Esophagus muscularis mucosa (tissue), 4 donors: ENCODE data around the gene ARHGDIA. TPM values are rescaled to one million over a fixed set of nuclear protein-coding genes. Genes with fewer than 3 reads are reported as not detected.

Source experiments
- DNase-seq: peaks from one replicate; pipeline ENCODE4 v3.0.0-alpha.2; 2017; ENCODE audit errors: extremely low spot score
- H3K27ac ChIP-seq, 4 donors: fragments of 200-600 bp; sonication (generic); replicated peaks in 1 of 4; 1 replicate in 3 of 4; 2 replicates in 1 of 4; pipeline ENCODE4 v1.5.1; 2016 to 2019; ENCODE audit warnings: mild to moderate bottlenecking in 1 of 4
- H3K27me3 ChIP-seq, 4 donors: fragments of 200-600 bp; sonication (generic); one replicate each; pipeline versions ENCODE4 v1.5.1 to v1.6.0; 2016 to 2019
- H3K36me3 ChIP-seq, 4 donors: fragments of 200-600 bp; sonication (generic); one replicate each; pipeline ENCODE4 v1.5.1; 2016 to 2019
- H3K4me1 ChIP-seq, 4 donors: fragments of 200-600 bp; sonication (generic); one replicate each; pipeline ENCODE4 v1.5.1; 2016 to 2019
- H3K4me3 ChIP-seq, 4 donors: fragments of 200-600 bp; sonication (generic); 1 replicate in 2 of 4; 2 replicates in 2 of 4; pipeline ENCODE4 v1.5.1; 2016 to 2019; ENCODE audit warnings: mild to moderate bottlenecking in 4 of 4, moderate library complexity in 1 of 4
- H3K9me3 ChIP-seq, 4 donors: fragments of 200-600 bp; sonication (generic); 1 replicate in 3 of 4; 2 replicates in 1 of 4; pipeline ENCODE4 v1.5.1; 2016 to 2019
- EP300 ChIP-seq: sonication (generic); formaldehyde crosslinking; IDR thresholded peaks from one replicate; pipeline ENCODE4 v1.6.1; 2017; ENCODE audit warnings: antibody characterized with exemption
- POLR2A ChIP-seq: fragments of 450-650 bp; IDR thresholded peaks from one replicate; pipeline ENCODE4 v1.6.1; 2017; ENCODE audit warnings: antibody characterized with exemption, moderate library complexity, mild to moderate bottlenecking, low read depth
- POLR2AphosphoS5 ChIP-seq, 2 donors: sonication (generic); formaldehyde crosslinking; IDR thresholded peaks; one replicate each; pipeline ENCODE4 v1.6.1; 2017; ENCODE audit warnings: antibody characterized with exemption in 2 of 2
- WGBS: methylation state at CpG from one replicate; pipeline ENCODE4 v1.1.5; 2018; 5-methylcytosine and 5-hydroxymethylcytosine counted together
- intact Hi-C: fragments of 100-400 bp; cut with DNase I; formaldehyde crosslinking; loops from one replicate; pipeline ENCODE4 v1.15.1; 2023
- total RNA-seq, 4 donors: library from RNA; depleted of rRNA; stranded (reverse); fragments of >200 nt; gene quantifications; one replicate each; pipeline versions ENCODE4 v1.1.0 to v1.2.1, GENCODE V29; 2016
- TF ChIP-seq, protein P1 (sequence below), 3 experiments: fragments of 200-600 bp in 2 of 3; fragments of 450-650 bp in 1 of 3; sonication (generic) in 2 of 3; IDR thresholded peaks; one replicate each; pipeline ENCODE4 v1.5.1; 2017 to 2019; ENCODE audit warnings: antibody characterized with exemption in 3 of 3, mild to moderate bottlenecking in 2 of 3, moderate library complexity in 1 of 3

The ARHGDIA gene
- total RNA-seq, 4 donors from 2014 or later: 115 to 229 (median 202) TPM

DNA sequence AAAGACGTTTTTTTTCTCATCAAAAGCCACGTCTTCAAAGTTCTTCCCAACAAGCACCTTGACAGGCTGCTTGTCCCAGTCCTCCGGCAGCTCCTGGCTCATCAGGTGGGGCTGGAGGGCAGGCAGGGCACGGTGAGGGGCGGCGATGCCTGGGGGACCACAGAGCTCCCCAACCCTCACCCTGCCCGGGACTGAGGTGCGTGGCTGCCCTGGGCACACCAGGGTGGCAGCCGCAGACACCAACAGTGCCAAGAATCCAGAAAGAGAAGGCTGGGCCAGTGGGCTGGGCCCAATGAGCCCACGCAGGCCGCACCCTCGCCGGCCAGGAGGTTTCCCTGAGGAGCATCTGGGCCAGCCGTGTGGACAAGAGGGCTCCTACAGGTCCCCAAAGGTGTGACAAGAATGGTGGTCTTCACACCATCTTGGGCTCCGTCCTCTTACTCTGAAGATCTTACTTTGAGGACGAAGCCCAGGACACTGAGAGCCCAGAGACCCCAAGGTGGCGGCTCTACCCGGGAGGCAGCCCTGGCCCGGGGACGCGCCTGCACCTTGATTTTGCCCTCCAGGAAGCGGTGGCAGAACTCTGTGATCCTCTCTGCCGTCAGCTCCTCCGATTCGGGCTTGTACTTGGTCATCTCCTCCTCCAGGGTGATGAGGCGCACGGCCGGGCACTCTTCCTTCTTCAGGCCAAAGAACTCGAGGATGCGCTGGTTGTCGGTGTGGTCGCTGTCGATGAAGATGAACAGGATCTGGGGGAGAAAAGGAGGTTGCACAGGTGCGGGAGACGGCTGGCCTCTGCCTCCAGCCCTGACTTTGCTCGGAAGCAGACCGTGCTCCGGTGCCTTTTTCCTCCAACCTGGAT lies 25.0 kb downstream of the ARHGDIA start:
- Histone ChIP-seq H3K36me3 (peaks cover 53 to 90% (median 84%) of the 10 kb centered on the region in 4 donors), H3K9me3 (no peaks in the 10 kb centered on the region), H3K27ac (no peak overlapping the region), H3K4me3 (no peak overlapping the region), H3K27me3 (no peaks in the 10 kb centered on the region), H3K4me1 (peaks cover 0 to 5% (median 2%) of the 10 kb centered on the region in 4 donors)
- WGBS: 90% methylated on average over 21 of the region's 38 CpGs
- no peak for DNase-seq
- intact Hi-C loops: no loop called here
- TF ChIP-seq EP300 (no peak), POLR2A (no peak), POLR2AphosphoS5 (IDR thresholded peaks at IDR 0.05) (peak in 1 of 2 donors; percentile 4)
- TF ChIP-seq, protein P1, sequence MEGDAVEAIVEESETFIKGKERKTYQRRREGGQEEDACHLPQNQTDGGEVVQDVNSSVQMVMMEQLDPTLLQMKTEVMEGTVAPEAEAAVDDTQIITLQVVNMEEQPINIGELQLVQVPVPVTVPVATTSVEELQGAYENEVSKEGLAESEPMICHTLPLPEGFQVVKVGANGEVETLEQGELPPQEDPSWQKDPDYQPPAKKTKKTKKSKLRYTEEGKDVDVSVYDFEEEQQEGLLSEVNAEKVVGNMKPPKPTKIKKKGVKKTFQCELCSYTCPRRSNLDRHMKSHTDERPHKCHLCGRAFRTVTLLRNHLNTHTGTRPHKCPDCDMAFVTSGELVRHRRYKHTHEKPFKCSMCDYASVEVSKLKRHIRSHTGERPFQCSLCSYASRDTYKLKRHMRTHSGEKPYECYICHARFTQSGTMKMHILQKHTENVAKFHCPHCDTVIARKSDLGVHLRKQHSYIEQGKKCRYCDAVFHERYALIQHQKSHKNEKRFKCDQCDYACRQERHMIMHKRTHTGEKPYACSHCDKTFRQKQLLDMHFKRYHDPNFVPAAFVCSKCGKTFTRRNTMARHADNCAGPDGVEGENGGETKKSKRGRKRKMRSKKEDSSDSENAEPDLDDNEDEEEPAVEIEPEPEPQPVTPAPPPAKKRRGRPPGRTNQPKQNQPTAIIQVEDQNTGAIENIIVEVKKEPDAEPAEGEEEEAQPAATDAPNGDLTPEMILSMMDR (IDR thresholded peaks at IDR 0.05): no peak

DNA sequence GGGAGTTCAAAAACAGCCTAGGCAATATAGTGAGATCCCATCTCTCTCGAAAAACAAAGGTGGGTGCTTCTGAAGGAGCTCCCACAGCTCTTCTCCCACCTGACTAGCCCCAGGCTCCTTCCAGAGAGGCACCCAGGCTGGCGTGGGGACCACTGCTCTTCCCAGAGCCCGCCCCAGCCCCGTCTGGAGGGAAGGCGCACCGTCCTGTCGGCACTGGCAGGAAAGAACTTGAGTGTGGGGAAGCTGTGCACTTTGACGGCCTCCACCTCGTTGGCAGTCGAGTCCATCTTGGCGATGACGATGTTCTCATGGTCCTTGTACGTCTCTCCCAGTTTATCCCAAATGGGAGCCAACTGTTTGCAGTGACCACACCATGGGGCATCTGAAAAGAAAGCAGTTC lies 25.8 kb downstream of the ARHGDIA start:
- Histone ChIP-seq H3K27ac (no peak overlapping the region), H3K4me3 (no peak overlapping the region), H3K36me3 (peaks cover 53 to 84% (median 77%) of the 10 kb centered on the region in 4 donors), H3K27me3 (no peaks in the 10 kb centered on the region), H3K4me1 (peaks cover 0 to 7% (median 2%) of the 10 kb centered on the region in 4 donors), H3K9me3 (no peaks in the 10 kb centered on the region)
- intact Hi-C loops: no loop called here
- DNase-seq: no peak
- 88% methylated on average over 9 of the region's 13 CpGs for WGBS
- no peak for TF ChIP-seq EP300
- TF ChIP-seq, protein P1 (IDR thresholded peaks at IDR 0.05): no peak
- no peak for TF ChIP-seq POLR2A
- TF ChIP-seq POLR2AphosphoS5 (IDR thresholded peaks at IDR 0.05): no peak

- Histone ChIP-seq H3K27me3 (no peaks in the 10 kb centered on the region), H3K9me3 (no peaks in the 10 kb centered on the region), H3K4me1 (peaks cover 0 to 7% (median 2%) of the 10 kb centered on the region in 4 donors), H3K36me3 (peaks cover 53 to 80% (median 74%) of the 10 kb centered on the region in 4 donors), H3K27ac (no peak overlapping the region), H3K4me3 (no peak overlapping the region)
- TF ChIP-seq POLR2A (no peak), POLR2AphosphoS5 (IDR thresholded peaks at IDR 0.05) (no peak), EP300 (no peak)
- TF ChIP-seq, protein P1 (IDR thresholded peaks at IDR 0.05): no peak
- WGBS: 82% methylated on average over 13 of the region's 13 CpGs
- intact Hi-C loops: no loop called here
- no peak for DNase-seq
These were observed 26.2 kb downstream of the ARHGDIA start for GRCh38 chr17:81844887-81845286.

DNA sequence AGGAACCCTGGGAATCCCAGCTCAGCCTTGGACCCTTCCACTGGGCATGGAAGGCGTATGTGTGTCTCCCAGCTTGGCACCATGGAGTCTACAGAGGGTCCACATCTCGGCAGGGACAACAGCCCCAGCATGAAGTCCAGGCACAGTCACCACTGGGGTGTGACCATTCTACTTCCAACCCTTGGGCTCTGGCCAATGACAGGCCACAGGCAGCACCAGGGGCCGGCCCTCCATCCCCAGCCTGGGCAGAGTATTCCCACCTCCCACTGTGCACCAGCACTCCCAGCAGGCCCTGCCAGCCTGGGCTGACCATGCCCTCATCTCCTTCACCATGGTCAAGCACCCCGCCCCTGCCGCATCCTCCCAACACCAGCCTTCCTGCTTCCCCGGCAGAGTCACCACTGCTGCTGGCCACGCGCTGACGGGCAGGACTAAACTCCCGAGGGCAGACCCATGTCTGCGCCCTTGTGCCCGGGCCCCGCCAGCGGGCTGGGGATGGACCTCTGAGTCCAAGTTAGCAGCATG lies 26.7 kb downstream of the ARHGDIA start:
- DNase-seq: no peak
- TF ChIP-seq POLR2AphosphoS5 (IDR thresholded peaks at IDR 0.05) (no peak), POLR2A (no peak), EP300 (no peak)
- TF ChIP-seq, protein P1 (IDR thresholded peaks at IDR 0.05): no peak
- H3K27me3 ChIP-seq: no peaks in the 10 kb centered on the region
- peaks cover 0 to 7% (median 2%) of the 10 kb centered on the region in 4 donors for H3K4me1 ChIP-seq
- 90% methylated on average over 11 of the region's 14 CpGs for WGBS
- no peak overlapping the region for H3K4me3 ChIP-seq
- peaks cover 53 to 75% (median 70%) of the 10 kb centered on the region in 4 donors for H3K36me3 ChIP-seq
- H3K9me3 ChIP-seq: no peaks in the 10 kb centered on the region
- no peak overlapping the region for H3K27ac ChIP-seq
- intact Hi-C loops: no loop called here
